ENCODE data around the gene CATSPER3.

The CATSPER3 gene

DNA sequence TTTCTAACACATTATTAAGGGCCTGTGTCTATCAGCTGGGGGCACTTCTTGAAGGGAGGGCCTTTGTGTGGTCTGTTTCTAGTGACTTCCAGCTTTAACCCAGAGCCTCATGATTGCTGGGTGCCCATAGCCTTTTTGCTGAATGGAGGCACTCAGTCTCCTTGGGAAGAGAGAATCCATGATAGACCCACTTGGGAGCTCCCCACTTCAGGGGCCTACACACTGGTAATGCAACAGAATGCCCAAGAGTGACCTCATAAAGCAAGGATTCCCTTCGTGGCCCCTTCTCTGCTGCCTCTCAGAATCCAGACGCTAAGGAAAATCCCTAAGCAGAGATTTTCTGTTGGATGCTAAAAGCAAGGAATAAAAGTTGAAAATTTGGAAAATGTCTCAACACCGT, at the start of gene CATSPER3:
CATSPER3 (plus strand) TSS at position 301 of the 400 bp plus-strand sequence; CDS start at position 386, 85 bp downstream.
- DNase-seq (ENCODE audit: low read depth in 3 of 3): no peak

- no peak for DNase-seq (ENCODE audit: low read depth in 3 of 3)
Observed at GRCh38 chr5:134918861-134919260, 48.8 kb upstream of the CATSPER3 start.

GRCh38 chr5:134920848-134921575, 46.7 kb upstream of the CATSPER3 start:
- no peak for DNase-seq (ENCODE audit: low read depth in 3 of 3)

DNA sequence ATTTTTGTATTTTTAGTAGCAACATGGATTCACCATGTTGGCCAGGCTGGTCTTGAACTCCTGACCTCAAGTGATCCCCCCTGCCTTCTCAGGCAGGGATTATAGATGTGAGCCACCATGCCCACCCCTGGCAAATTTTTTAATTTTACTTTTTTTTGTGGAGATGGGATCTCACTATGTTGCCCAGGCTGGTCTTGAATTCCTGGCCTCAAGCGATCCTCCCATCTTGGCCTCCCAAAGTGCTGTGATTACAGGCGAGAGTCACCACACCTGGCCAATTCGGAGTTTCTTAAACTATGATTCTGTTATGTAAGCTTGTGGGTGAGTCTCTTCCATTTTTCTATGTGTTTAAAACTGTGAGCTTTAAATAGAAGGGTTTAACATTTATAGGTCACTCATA, 35.2 kb upstream of the CATSPER3 start:
- DNase-seq (ENCODE audit: low read depth in 3 of 3): no peak

DNA sequence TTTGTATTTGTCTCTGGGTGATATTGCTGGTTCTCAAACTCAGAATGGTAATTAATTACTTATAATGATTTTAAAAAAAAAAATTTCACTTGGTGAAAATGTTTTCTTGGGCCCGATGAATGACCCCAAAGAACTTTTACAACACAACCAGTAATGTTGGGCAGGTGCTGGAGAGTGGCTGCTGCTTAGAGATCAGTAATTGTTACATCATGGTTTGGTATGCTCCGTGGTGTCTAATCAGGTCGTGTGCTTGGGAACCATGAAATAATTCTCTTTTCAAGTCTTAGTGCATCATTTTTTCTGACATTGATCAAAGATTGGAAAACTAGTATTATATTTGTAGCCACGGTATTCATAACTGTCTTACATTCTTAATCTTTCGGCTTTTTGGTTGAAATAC, 33.5 kb upstream of the CATSPER3 start:
- DNase-seq (ENCODE audit: low read depth in 3 of 3): no peak

GRCh38 chr5:134935711-134936602, 31.8 kb upstream of the CATSPER3 start:
- no peak for DNase-seq (ENCODE audit: low read depth in 3 of 3)

- no peak for DNase-seq (ENCODE audit: low read depth in 3 of 3)
Observed at GRCh38 chr5:134937526-134937925, 30.2 kb upstream of the CATSPER3 start.

DNA sequence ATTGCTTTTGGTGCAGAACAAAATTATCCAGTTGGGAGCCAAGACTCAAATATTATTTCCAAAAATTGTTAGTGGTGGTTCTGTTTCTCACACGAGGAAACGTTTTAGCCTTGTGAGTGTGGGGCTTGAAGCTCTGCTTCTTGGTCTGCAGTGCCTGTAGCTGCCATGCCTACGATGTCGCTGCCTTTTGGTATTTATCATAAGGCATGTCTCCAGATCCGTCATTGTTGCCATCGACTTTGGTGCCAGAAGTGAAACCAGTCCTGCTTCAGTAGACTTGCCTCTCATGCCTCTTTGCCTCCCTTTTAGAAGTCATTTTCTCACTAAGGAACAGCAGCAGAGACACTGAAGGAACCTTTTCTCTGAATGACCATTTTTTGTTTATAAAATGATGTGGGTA, 29.7 kb upstream of the CATSPER3 start:
- no peak for DNase-seq (ENCODE audit: low read depth in 3 of 3)

DNA sequence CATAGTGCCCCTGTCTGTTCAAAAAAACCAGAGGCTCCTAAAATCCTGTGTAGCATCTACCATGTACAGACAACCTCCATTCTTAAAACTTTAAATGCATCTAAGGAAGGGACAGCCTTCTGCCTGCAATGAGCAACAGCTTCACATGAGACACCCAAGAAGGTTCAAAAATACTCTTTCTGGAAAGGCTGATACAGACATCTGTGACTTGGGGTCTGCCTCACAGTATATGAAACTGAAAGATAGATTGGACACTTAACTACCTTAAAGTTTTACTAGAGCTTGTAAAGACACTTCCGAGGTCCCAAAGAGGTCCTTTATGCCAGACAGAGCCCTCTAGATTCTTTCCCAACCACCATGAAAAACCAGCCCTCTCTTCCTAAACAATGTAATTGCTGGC, 28.2 kb upstream of the CATSPER3 start:
- no peak for DNase-seq (ENCODE audit: low read depth in 3 of 3)

DNA sequence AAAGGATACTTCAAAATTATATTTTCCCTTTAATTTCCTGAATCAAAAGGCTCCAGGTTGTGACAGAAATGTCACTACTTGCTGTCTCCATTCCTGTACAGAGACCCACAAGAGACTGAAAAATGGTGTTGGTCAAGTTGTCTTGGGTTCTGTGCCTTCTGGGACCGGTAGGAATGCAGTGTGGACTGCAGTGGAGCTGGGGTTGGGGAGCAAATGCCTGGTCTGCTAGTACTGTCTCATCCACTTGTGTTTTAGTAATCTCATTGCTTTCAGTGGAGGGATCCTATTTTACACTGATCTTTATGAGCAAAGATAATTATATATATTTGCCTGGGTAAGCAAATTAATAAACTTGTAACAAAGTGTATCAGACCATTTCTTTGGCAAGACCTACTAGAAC, 24.2 kb upstream of the CATSPER3 start:
- no peak for DNase-seq (ENCODE audit: low read depth in 3 of 3)

DNA sequence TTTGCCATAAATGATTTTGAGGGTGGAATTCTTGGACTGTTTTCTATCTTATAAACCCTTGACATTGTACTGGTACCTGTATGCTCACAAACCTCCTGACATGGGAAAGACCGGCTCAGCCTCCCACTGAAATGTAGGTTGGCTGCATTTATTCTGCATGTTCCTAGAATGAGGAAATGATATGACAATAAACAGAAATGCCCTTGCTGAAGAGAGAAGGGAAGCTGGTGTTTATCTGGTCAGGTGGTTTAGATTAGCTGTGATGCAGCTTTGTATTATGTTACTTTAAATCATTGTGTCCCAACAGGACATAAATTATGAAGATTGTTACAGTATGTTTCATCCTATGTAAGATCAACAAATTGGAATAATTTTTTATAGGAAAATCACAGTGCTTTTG, 23.1 kb upstream of the CATSPER3 start:
- no peak for DNase-seq (ENCODE audit: low read depth in 3 of 3)

- no peak for DNase-seq (ENCODE audit: low read depth in 3 of 3)
Observed at GRCh38 chr5:134945041-134945440, 22.7 kb upstream of the CATSPER3 start.

DNA sequence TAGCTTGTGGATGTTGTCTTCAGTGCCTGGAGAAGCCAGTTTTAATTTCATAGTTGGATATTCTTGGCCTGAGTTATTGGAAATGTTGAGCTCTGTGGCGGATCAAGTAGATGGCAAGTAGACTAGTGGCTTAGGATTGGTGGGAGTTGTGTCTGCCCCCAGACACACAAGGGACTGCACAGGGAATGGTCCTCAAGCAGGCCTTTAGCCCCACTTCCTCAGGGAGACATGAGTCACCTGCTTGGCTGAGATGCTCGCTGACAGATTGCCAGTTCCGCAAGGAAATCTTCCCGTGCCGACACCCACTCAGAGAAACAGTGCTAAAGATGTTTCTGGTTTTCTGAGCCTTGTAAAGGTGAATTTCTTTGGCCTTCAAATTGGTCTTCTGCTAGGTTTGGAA, 18.8 kb upstream of the CATSPER3 start:
- no peak for DNase-seq (ENCODE audit: low read depth in 3 of 3)

DNA sequence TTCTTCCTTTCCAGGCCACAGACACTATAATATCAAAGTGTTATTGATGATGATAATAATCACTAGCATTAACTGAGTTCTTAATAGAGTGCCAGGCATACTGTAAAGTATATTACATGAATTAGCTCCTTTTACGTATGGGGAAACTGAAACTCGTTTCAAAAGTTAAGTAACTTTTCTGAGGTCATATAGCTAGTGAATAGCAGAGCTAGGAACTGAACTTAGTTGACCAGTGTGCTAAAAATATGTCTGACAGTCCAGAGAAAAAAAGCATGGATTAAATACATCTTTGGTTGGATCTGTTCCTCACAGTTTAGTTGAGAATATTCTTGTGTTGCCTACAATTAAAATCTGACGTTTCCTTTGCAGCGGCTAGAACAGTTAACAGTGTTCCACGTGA, 18.4 kb upstream of the CATSPER3 start:
- no peak for DNase-seq (ENCODE audit: low read depth in 3 of 3)

DNA sequence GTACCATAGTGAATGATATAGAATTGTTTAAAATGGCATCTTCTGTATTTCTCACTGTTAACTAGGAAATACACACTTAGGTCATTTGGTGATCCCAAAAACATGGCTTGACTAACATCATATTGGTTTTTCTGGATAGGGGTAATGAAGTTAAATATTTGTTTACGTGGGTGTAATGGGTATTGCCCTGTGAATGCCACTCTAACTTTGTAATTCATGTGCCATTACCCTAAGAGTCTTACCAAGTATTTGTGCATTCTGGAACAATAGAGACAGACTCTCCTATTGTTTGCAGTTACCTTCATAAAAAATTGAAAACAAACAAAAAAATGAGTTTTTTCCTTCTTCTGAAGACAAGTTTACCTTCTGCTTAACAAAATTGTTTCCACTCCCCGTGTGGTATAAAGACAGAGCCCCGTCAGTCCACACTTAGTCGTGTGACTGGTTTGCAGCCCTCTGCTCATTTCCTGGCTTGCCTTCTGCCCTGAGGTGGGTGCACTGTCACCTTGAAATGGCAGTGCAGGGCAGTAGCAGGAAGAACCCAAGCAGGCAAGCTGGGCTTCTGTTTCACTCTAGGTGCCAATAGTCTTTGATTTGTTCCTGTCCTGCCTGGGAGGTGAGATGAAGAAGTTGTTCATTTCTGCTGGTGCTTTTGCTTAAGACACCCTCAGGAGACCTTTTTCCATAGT, 9.6 kb upstream of the CATSPER3 start:
- no peak for DNase-seq (ENCODE audit: low read depth in 3 of 3)

DNA sequence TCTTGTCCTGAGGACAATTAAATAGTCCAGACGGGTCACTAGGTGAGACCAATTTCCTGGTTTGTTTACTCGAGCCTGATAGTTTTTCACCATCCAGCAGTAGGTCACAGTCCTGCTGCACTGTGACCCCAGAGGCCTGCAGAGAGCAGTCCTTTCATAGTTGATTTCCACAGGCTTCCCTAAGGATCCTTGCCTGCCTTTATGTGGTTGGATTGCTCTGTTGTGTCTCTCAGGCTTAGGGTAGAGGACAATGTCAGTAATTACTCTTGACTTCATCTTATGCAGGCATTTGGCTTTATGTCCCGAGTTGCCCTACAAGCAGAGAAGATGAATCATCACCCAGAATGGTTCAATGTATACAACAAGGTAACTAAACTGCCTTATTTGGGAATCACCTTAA, 9.0 kb upstream of the CATSPER3 start:
- no peak for DNase-seq (ENCODE audit: low read depth in 3 of 3)

DNA sequence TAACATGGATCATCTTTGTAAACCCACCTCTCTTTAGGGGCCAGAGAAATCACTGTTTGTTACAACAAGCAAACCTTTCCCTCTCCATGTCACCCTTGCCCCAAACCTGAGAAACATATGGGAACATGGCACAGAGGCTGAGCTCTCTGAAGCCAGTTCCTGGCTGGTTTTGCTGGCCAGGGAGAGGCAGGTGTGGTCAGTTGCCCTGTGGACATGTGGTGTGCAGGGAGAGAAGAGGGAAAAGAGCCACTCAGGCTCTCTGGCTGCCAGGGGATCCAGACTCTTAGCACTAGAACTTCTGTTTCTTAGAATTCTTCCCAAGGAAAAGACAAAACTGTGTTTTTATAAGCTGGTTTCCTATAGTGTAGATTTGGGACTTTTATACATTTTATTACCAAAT, 4.6 kb upstream of the CATSPER3 start:
- DNase-seq (ENCODE audit: low read depth in 3 of 3): no peak

- no peak for DNase-seq (ENCODE audit: low read depth in 3 of 3)
Observed at GRCh38 chr5:134964359-134965270, 3.1 kb upstream of the CATSPER3 start.

DNA sequence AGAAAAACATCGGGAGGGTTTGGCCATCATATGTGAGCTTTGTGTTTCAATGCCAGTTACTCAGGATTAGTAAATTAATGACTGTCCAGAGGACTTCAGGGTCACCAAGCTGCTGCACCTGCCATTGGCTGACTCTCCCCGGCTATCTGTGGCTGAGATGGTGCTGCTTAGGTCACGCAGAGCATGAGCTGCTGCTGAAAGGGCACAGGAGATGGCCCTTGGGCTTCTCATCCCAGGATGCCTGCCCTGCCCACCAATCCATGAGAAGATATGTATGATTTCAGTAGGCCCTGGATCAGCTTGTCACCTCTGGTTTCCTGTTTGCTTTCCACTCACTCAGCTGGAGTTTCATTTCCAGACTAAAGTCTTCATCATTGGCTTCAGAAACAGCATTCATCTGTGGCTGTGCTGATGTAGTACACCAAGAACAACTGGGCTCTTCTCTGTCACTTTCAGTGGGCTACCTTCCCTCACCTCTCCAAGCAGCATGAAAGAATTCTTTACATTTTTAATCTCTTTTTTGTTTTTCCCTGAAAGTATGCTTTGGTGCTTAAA, 2.4 kb upstream of the CATSPER3 start:
- no peak for DNase-seq (ENCODE audit: low read depth in 3 of 3)

GRCh38 chr5:134968055-134968454, 348 bp downstream of the CATSPER3 start:
- DNase-seq (ENCODE audit: low read depth in 3 of 3): no peak

DNA sequence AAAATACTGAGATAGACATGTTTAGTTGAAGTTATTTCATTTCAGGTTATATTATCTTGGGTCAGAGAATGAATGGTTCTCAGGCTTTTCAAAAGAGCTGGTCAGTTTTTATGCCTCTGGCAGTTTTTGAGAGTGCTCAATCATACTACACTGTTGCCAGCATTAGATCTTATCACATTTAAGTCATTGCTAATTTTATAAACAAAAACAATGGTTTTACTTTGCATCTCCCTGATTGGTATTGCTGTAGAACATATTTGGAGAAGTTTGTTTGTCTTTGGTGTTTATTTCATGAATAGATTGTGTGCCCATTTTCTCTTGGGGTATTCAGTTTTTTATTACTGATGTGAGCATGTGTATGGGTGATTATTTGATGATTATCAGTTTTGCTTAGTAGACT, 1.5 kb downstream of the CATSPER3 start:
- no peak for DNase-seq (ENCODE audit: low read depth in 3 of 3)

All from stimulated activated CD4-positive, alpha-beta T cell treated with anti-CD3 and anti-CD28 coated beads, TNF-alpha, amount 100 ng/mL, for 48 hours (primary cell).